Activated CD8-positive, alpha-beta memory T cell treated with anti-CD3 and anti-CD28 coated beads, Interleukin-2, amount 50 U/mL, for 4 hours (primary cell): ENCODE results near the gene OR4F15.

Experiments
- DNase-seq: peaks from one replicate; pipeline ENCODE4 v3.0.0-alpha.2; 2020

Gene OR4F15

DNA sequence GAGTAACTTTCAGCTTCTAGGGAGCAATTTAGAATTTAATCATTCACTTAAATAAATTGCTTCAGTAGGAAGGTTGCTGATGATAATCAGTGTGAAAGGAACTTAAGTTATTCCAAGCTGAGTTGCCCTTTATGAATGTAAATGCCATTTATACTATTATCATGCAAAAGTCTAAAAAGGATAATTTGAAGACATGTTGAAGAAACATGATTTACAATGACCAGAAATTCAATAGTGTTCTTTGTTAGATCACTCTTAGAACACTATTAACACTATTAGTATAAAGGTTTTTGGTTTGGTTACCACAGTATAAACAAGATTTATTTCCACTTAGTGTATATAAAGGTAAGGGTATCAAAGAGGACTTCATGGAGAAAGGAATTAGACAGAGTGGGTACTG, 7.1 kb upstream of the OR4F15 start:
- DNase-seq, result no peak

DNA sequence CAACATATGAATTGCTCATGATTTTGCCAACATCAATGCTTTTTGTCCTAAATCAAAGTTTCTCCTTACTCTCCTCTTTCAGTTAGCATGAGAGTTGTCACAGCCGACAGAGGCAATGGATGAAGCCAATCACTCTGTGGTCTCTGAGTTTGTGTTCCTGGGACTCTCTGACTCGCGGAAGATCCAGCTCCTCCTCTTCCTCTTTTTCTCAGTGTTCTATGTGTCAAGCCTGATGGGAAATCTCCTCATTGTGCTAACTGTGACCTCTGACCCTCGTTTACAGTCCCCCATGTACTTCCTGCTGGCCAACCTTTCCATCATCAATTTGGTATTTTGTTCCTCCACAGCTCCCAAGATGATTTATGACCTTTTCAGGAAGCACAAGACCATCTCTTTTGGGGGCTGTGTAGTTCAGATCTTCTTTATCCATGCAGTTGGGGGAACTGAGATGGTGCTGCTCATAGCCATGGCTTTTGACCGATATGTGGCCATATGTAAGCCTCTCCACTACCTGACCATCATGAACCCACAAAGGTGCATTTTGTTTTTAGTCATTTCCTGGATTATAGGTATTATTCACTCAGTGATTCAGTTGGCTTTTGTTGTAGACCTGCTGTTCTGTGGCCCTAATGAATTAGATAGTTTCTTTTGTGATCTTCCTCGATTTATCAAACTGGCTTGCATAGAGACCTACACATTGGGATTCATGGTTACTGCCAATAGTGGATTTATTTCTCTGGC, 6.2 kb upstream of the OR4F15 start:
- DNase-seq, result no peak

- no peak for DNase-seq
Measured at GRCh38 chr15:101807345-101807945, 4.6 kb upstream of the OR4F15 start.

DNA sequence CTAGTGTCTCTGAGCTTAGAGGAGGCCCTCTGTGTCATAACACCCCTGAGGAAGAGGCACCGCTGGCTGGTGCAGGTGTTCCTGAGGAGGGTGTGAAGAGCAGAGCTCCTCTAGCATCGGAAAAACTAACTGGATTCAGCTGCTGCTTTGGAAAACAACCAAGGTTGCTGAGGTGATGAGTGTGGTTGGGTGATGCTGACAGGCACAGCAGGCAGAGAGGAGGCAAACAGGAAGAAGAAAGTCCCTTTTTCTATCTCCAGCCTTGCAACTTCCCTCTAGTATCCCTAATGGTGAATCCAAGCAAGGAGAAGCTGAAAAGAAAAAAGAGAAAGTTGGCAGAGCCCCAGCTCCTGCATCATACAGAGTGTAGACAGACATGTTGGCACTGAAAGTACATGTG, 3.8 kb upstream of the OR4F15 start:
- DNase-seq, result no peak

GRCh38 chr15:101810456-101810855, 1.5 kb upstream of the OR4F15 start:
- DNase-seq, result no peak

- DNase-seq, result no peak
Measured at GRCh38 chr15:101810876-101811275, 1.1 kb upstream of the OR4F15 start.

GRCh38 chr15:101813803-101814534, 2.0 kb downstream of the OR4F15 start:
- DNase-seq, result no peak

GRCh38 chr15:101820781-101821180, 8.8 kb downstream of the OR4F15 start:
- no peak for DNase-seq

DNA sequence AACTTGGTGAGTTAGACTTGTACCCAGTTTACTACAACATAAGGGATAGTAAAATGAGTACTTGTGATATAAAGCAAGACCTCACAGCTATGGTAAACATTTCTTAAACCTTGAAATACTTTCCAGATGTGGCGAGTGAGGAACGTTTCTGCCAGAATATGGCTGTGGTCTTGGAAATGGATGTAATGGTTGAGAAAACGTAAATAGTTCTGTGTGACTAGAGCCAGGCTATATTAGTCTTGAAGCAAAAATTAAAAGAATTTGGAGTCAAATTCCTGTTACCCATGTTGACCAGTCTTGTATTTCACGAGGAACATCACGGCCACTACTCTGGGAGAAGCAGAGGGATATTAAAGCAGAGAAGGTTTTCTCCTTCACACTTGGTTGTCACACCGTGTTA, 15.3 kb downstream of the OR4F15 start:
- no peak for DNase-seq

GRCh38 chr15:101828774-101829173, 16.8 kb downstream of the OR4F15 start:
- no peak for DNase-seq

- DNase-seq, result no peak
Measured at GRCh38 chr15:101841656-101842055, 29.7 kb downstream of the OR4F15 start.

DNA sequence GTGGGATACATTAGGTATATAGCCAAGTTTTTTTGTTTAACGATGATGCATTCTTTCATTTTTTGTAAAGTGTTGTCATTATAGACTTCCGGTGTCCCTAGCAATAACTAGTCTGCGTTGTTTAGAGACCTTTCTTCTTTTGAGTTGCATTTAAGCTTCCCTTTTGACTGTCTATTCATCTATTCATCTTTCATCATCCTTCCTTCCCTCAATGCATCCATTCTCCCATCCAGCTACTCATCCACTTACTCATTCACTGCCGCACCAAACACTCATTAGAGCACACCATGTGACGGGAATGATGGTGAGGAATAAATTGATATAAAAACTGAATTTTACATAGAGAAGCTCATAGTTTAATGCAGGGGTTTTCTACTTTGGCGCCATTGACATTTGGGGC, 32.9 kb downstream of the OR4F15 start:
- no peak for DNase-seq

- DNase-seq, result no peak
Measured at GRCh38 chr15:101852356-101852755, 40.4 kb downstream of the OR4F15 start.
